Tibial nerve (tissue), 4 donors: ENCODE data around the gene RASGRF1. TPM values are rescaled to one million over a fixed set of nuclear protein-coding genes. Genes with fewer than 3 reads are reported as not detected.

Experiments
- DNase-seq, 2 donors: peaks; one replicate each; pipeline ENCODE4 v3.0.0-alpha.2; 2019; ENCODE audit warnings: low spot score in 2 of 2
- H3K27ac ChIP-seq, 4 donors: fragments of 200-600 bp; sonication (generic) in 3 of 4; one replicate each; pipeline ENCODE4 v1.5.1; 2017 to 2019; ENCODE audit warnings: mild to moderate bottlenecking in 1 of 4
- H3K27me3 ChIP-seq, 2 donors: fragments of 200-600 bp; sonication (generic) in 1 of 2; one replicate each; pipeline versions ENCODE4 v1.5.1 to v1.6.0; 2017 to 2019
- H3K36me3 ChIP-seq, 3 donors: fragments of 200-600 bp; sonication (generic); one replicate each; pipeline ENCODE4 v1.5.1; 2018 to 2019
- H3K4me1 ChIP-seq, 4 donors: fragments of 200-600 bp; sonication (generic) in 3 of 4; one replicate each; pipeline ENCODE4 v1.5.1; 2017 to 2019
- H3K4me3 ChIP-seq, 4 donors: fragments of 200-600 bp; sonication (generic) in 3 of 4; one replicate each; pipeline ENCODE4 v1.5.1; 2017 to 2019; ENCODE audit warnings: mild to moderate bottlenecking in 1 of 4, moderate library complexity in 1 of 4
- H3K9me3 ChIP-seq, 4 donors: fragments of 200-600 bp; sonication (generic) in 3 of 4; one replicate each; pipeline ENCODE4 v1.5.1; 2017 to 2019
- EP300 ChIP-seq, 2 donors: sonication (generic); formaldehyde crosslinking; IDR thresholded peaks; one replicate each; pipeline ENCODE4 v1.6.1; 2017; ENCODE audit warnings: antibody characterized with exemption in 2 of 2, mild to moderate bottlenecking in 1 of 2
- POLR2A ChIP-seq, 2 donors: fragments of 450-650 bp; IDR thresholded peaks; one replicate each; pipeline ENCODE4 v1.6.1; 2017; ENCODE audit warnings: antibody characterized with exemption in 2 of 2, mild to moderate bottlenecking in 2 of 2, moderate library complexity in 2 of 2
- WGBS, 2 donors: methylation state at CpG; one replicate each; pipeline ENCODE4 v1.1.5; 2018; 5-methylcytosine and 5-hydroxymethylcytosine counted together
- total RNA-seq, 4 donors: library from RNA; depleted of rRNA; stranded (reverse); fragments of >200 nt; gene quantifications; one replicate each; pipeline ENCODE4 v1.1.0, GENCODE V29; 2016
- TF ChIP-seq, protein P1 (sequence below), 5 experiments: fragments of 200-600 bp in 3 of 5; fragments of 450-650 bp in 2 of 5; sonication (generic) in 3 of 5; IDR thresholded peaks; one replicate each; pipeline ENCODE4 v1.5.1; 2016 to 2019; ENCODE audit warnings: antibody characterized with exemption in 5 of 5, mild to moderate bottlenecking in 3 of 5, moderate library complexity in 2 of 5

The RASGRF1 gene
- total RNA-seq, 4 donors from 2014 or later = 0.30 to 0.98 (median 0.65) TPM

GRCh38 chr15:78981532-78982313 is 108.9 kb downstream of the RASGRF1 start:
- no peak overlapping the region for H3K4me3 ChIP-seq
- DNase-seq = no peak
- TF ChIP-seq POLR2A (IDR thresholded peaks at IDR 0.05) (no peak), EP300 (IDR thresholded peaks at IDR 0.05) (no peak)
- TF ChIP-seq, protein P1, sequence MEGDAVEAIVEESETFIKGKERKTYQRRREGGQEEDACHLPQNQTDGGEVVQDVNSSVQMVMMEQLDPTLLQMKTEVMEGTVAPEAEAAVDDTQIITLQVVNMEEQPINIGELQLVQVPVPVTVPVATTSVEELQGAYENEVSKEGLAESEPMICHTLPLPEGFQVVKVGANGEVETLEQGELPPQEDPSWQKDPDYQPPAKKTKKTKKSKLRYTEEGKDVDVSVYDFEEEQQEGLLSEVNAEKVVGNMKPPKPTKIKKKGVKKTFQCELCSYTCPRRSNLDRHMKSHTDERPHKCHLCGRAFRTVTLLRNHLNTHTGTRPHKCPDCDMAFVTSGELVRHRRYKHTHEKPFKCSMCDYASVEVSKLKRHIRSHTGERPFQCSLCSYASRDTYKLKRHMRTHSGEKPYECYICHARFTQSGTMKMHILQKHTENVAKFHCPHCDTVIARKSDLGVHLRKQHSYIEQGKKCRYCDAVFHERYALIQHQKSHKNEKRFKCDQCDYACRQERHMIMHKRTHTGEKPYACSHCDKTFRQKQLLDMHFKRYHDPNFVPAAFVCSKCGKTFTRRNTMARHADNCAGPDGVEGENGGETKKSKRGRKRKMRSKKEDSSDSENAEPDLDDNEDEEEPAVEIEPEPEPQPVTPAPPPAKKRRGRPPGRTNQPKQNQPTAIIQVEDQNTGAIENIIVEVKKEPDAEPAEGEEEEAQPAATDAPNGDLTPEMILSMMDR (IDR thresholded peaks at IDR 0.05) = no peak
- H3K27ac ChIP-seq = peak overlapping the region in 1 of 4 donors; percentile 59
- peaks cover 0 to 12% (median 3%) of the 10 kb centered on the region in 4 donors for H3K4me1 ChIP-seq
- no peaks in the 10 kb centered on the region for H3K9me3 ChIP-seq
- WGBS, 2 donors = 92% methylated on average over 11 of the region's 11 CpGs
- H3K27me3 ChIP-seq = no peaks in the 10 kb centered on the region
- H3K36me3 ChIP-seq = peaks cover 0 to 10% (median 0%) of the 10 kb centered on the region in 3 donors

DNA sequence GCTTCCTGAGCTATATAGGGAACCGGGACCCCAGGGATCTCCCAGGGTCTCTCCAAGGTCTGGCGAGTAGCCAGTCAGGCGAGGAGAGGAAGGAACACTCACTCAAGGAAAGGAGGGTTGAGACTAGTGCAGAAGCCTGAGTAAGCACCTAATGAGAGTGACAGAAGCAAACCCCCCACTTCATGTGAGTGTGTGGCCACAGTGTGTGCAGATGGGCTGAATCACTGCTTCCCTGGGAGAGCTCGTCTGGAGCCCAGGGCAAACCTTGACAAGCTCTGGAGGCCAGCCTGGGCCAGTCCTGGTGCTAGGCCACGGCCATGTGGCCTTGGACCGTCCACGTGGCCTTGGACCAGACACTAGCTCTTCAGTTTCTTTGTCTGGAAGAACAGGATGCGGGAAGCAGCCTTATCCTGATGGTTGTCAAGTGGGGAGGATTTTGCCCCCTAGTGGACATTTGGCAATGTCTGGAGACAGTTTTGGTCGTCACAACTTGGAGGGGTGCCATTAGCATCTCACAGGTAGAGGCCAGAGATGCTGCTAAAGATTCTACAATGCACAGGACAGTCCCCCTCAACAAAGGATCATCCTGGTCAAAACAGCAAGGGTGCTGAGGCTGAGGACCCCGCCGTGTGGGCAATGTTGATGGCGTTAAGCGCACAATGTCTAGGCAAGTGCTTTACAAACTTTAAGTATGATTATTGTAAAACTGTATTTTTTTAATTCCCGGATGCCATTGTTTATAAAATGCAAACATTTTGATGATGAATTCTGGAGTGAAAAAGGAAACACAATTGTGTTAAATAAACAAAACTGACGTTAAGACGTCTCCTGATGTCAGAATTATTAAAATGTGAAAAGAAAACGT is 110.9 kb downstream of the RASGRF1 start:
- 68 to 76% methylated on average over 15 to 16 of the region's 17 CpGs for whole genome bisulfite sequencing, 2 donors
- no peaks in the 10 kb centered on the region for H3K27me3 ChIP-seq
- H3K4me1 ChIP-seq = peaks cover 0 to 12% (median 3%) of the 10 kb centered on the region in 4 donors
- DNase-seq = peak in 1 of 2 donors; percentile 69
- peaks cover 0 to 10% (median 0%) of the 10 kb centered on the region in 3 donors for H3K36me3 ChIP-seq
- H3K27ac ChIP-seq = no peak overlapping the region
- TF ChIP-seq EP300 (IDR thresholded peaks at IDR 0.05) (peak in 1 of 2 donors; percentile 30), POLR2A (IDR thresholded peaks at IDR 0.05) (no peak)
- TF ChIP-seq, protein P1 (IDR thresholded peaks at IDR 0.05) = peak; percentile 41 to 60 (median 55)
- H3K4me3 ChIP-seq = no peak overlapping the region
- H3K9me3 ChIP-seq = no peaks in the 10 kb centered on the region

GRCh38 chr15:78978601-78979179 is 111.9 kb downstream of the RASGRF1 start:
- H3K27ac ChIP-seq = no peak overlapping the region
- TF ChIP-seq EP300 (IDR thresholded peaks at IDR 0.05) = no peak
- TF ChIP-seq POLR2A (IDR thresholded peaks at IDR 0.05) = no peak
- TF ChIP-seq, protein P1 (IDR thresholded peaks at IDR 0.05) = no peak
- no peaks in the 10 kb centered on the region for H3K9me3 ChIP-seq
- no peak overlapping the region for H3K4me3 ChIP-seq
- no peak for DNase-seq
- 92 to 93% methylated on average over 19 of the region's 19 CpGs for WGBS, 2 donors
- no peaks in the 10 kb centered on the region for H3K27me3 ChIP-seq
- H3K36me3 ChIP-seq = peaks cover 0 to under 1% (median 0%) of the 10 kb centered on the region in 3 donors
- H3K4me1 ChIP-seq = peaks cover 0 to 11% (median 3%) of the 10 kb centered on the region in 4 donors

DNA sequence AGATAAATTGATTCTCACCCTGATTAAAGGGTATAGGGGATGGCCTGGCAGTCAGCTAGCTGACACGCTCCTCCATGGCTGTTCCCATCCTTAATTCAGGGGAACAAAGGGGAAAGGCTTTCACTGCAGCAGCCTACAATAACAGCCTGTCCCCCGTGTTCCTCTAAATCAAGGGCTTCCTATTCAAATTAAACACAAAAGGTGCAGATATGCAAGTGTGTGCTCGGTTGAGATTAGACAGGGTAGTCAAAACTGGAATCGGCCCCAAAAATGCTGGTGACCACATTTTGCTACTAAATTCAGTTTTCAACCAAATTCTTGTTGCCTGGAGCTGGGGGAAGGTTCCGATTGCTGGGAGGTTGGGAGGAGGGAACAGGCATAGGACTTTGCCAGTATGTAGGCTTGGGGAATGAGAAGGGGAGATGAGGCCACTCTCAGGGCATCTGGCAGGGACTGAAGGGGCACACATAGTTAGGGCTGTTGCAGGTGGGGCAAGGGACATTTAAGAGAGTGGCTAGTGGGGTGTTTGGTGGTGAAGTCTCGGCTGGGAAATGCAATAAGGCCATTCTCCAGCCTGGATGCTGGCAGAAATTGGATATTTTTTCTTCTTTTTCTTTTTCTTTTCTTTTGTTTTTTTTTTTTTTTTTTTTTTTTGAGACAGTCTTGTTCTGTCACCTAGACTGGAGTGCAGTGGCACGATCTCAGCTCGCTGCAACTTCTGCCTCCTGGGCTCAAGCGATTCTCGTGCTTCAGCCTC is 112.8 kb downstream of the RASGRF1 start:
- Histone ChIP-seq H3K4me1 (peaks cover 0 to 6% (median 3%) of the 10 kb centered on the region in 4 donors), H3K36me3 (no peaks in the 10 kb centered on the region), H3K9me3 (no peaks in the 10 kb centered on the region), H3K27me3 (no peaks in the 10 kb centered on the region), H3K4me3 (no peak overlapping the region), H3K27ac (no peak overlapping the region)
- no peak for DNase-seq
- WGBS, 2 donors = 91 to 93% methylated on average over 10 of the region's 10 CpGs
- TF ChIP-seq, protein P1 (IDR thresholded peaks at IDR 0.05) = no peak
- TF ChIP-seq POLR2A (IDR thresholded peaks at IDR 0.05) (no peak), EP300 (IDR thresholded peaks at IDR 0.05) (no peak)
